ENCODE data around the gene SENP3. TPM values are rescaled to one million over a fixed set of nuclear protein-coding genes. Genes with fewer than 3 reads are reported as not detected.

The SENP3 gene
- total and polyA plus RNA-seq, 2 of the 13 experiments (the other 11 are each of a cell fraction or from before 2014, with no cell fraction given): 55.8 to 75.4 TPM

GRCh38 chr17:7615265-7615747 lies 53.6 kb downstream of the SENP3 start:
- H3K4me2 ChIP-seq (ENCODE audit: low read depth, low read length): peak overlapping the region; percentile 72
- H3K36me3 ChIP-seq (replicated peaks in 1 of 2; ENCODE audit: control insufficient read depth in 1 of 2, insufficient read depth in 2 of 2, low read length in 2 of 2): peaks cover 1 to 11% of the 10 kb centered on the region in 2 experiments; a peak in 2 of 5 replicates
- FAIRE-seq: no peak
- H2AFZ ChIP-seq (ENCODE audit: low read length): peak overlapping the region; percentile 62
- peaks cover 56% of the 10 kb centered on the region for H3K4me1 ChIP-seq (ENCODE audit: insufficient read depth, low read length)
- POLR2A ChIA-PET: interaction anchor here (0.6 to 3.1 kb wide), 14 partner anchors 8 to 580 kb away, joined by 3 to 63 read pairs (median 6); partner anchors contain the start of genes ATP1B2, CD68, MPDU1 and POLR2A
- intact Hi-C loops (cut with micrococcal nuclease; ENCODE audit: unreplicated experiment) (no loop called here), in situ Hi-C loops (cut with HindIII; ENCODE audit: extremely low pct_ligation_motif_present, low pct_unique_long_range_greater_than_20kb) (no loop called here)
- no peak for ATAC-seq
- CTCF ChIA-PET (ENCODE audit: low intra/inter-chr PET ratio, low total read pairs): no interaction called here
- no TSS peak for BruUV-seq (replicated peaks)
- H4K20me1 ChIP-seq (ENCODE audit: insufficient read depth, low read length): no peaks in the 10 kb centered on the region
- no peaks in the 10 kb centered on the region for H3K27me3 ChIP-seq (ENCODE audit: control insufficient read depth in 1 of 2, insufficient read depth in 2 of 2, low read length in 2 of 2)
- H3K27ac ChIP-seq (ENCODE audit: extremely low read length, insufficient read depth, low read length): peak overlapping the region; percentile 78
- H3K4me3 ChIP-seq (replicated peaks in 1 of 3; ENCODE audit: insufficient read depth in 1 of 3, low read depth in 2 of 3, low read length in 3 of 3): peak overlapping the region; percentile 38 to 66 (median 51); a peak in 5 of 6 replicates
- H3K9ac ChIP-seq (ENCODE audit: insufficient read depth, low read depth, low read length): no peak overlapping the region; the same call in 1 of the 2 replicates
- peaks cover 33% of the 10 kb centered on the region for H3K79me2 ChIP-seq (ENCODE audit: insufficient read depth, low read length)
- H3K9me3 ChIP-seq (ENCODE audit: low read length): no peaks in the 10 kb centered on the region
- WGBS (ENCODE audit: low lambda C conversion rate): 13% methylated on average over 27 of the region's 28 CpGs
- DNase-seq (ENCODE audit: low spot score): no peak
- TF ChIP-seq HNRNPLL (IDR thresholded peaks at IDR 0.05; ENCODE audit: low read depth, low read length, poor library complexity, severe bottlenecking): peak; percentile 13
- no peak for TF ChIP-seq ZNF34 (CRISPR knock-in tag; IDR thresholded peaks at IDR 0.05; ENCODE audit: borderline replicate concordance)
- TF ChIP-seq HDAC2 (CRISPR knock-in tag; IDR thresholded peaks at IDR 0.05): peak; percentile 28; the same call in 1 of the 2 replicates
- 0 out of 2 replicates have a peak, but pooled peaks have one; percentile 10 for TF ChIP-seq ZSCAN9 (CRISPR knock-in tag; IDR thresholded peaks at IDR 0.05; ENCODE audit: borderline replicate concordance)
- TF ChIP-seq KLF15 (CRISPR knock-in tag; IDR thresholded peaks at IDR 0.05; ENCODE audit: borderline replicate concordance): 0 out of 2 replicates have a peak, but pooled peaks have one; percentile 5
- TF ChIP-seq RAD21 (CRISPR knock-in tag; IDR thresholded peaks at IDR 0.05): 0 out of 2 replicates have a peak, but pooled peaks have one; percentile 11
- no peak for TF ChIP-seq ELF3 (CRISPR knock-in tag; IDR thresholded peaks at IDR 0.05)
- 0 out of 2 replicates have a peak, but pooled peaks have one; percentile 9 for TF ChIP-seq ZMYM4 (CRISPR knock-in tag; IDR thresholded peaks at IDR 0.05)
- no peak for TF ChIP-seq ZNF296 (CRISPR knock-in tag; conservative IDR thresholded peaks at IDR 0.05)
- TF ChIP-seq HDAC1 (CRISPR knock-in tag; IDR thresholded peaks at IDR 0.05): peak; percentile 43; the same call in 1 of the 2 replicates
- TF ChIP-seq IKZF1 (IDR thresholded peaks at IDR 0.05): no peak
- TF ChIP-seq YEATS4 (CRISPR knock-in tag; IDR thresholded peaks at IDR 0.05; ENCODE audit: borderline replicate concordance): 0 out of 2 replicates have a peak, but pooled peaks have one; percentile 20
- peak; percentile 0 for TF ChIP-seq TEAD3 (CRISPR knock-in tag; optimal IDR thresholded peaks at IDR 0.05; ENCODE audit: borderline replicate concordance)
- no peak for TF ChIP-seq THAP11 (CRISPR knock-in tag; IDR thresholded peaks at IDR 0.05)
- TF ChIP-seq ZNF326 (CRISPR knock-in tag; IDR thresholded peaks at IDR 0.05; ENCODE audit: borderline replicate concordance): no peak
- no peak for TF ChIP-seq ZNF607 (CRISPR knock-in tag; IDR thresholded peaks at IDR 0.05; ENCODE audit: borderline replicate concordance)
- TF ChIP-seq ZNF878 (CRISPR knock-in tag; IDR thresholded peaks at IDR 0.05): no peak
- TF ChIP-seq ZMYM3 (CRISPR knock-in tag; IDR thresholded peaks at IDR 0.05): peak; percentile 79
- TF ChIP-seq STAT5B (CRISPR knock-in tag; IDR thresholded peaks at IDR 0.05): no peak
- TF ChIP-seq ZNF740 (CRISPR knock-in tag; IDR thresholded peaks at IDR 0.05): peak; percentile 80; the same call in 1 of the 2 replicates
- peak; percentile 37; the same call in 1 of the 2 replicates for TF ChIP-seq ZGPAT (CRISPR knock-in tag; IDR thresholded peaks at IDR 0.05)
- 0 out of 2 replicates have a peak, but pooled peaks have one; percentile 1 for TF ChIP-seq ZNF205 (CRISPR knock-in tag; IDR thresholded peaks at IDR 0.05)
- TF ChIP-seq KAT8 (CRISPR knock-in tag; IDR thresholded peaks at IDR 0.05): peak; percentile 63; the same call in 1 of the 2 replicates
- 0 out of 2 replicates have a peak, but pooled peaks have one; percentile 25 for TF ChIP-seq ZNF501 (CRISPR knock-in tag; IDR thresholded peaks at IDR 0.05)
- TF ChIP-seq NCOA1 (CRISPR knock-in tag; IDR thresholded peaks at IDR 0.05): no peak
- no peak for TF ChIP-seq ZNF550 (CRISPR knock-in tag; IDR thresholded peaks at IDR 0.05; ENCODE audit: borderline replicate concordance)
- peak; percentile 57; the same call in 1 of the 2 replicates for TF ChIP-seq ZNF350 (CRISPR knock-in tag; IDR thresholded peaks at IDR 0.05; ENCODE audit: borderline replicate concordance, low read depth)
